H1 (cell line): Measurements from ENCODE around the gene RPGR. TPM values are rescaled to one million over a fixed set of nuclear protein-coding genes. Genes with fewer than 3 reads are reported as not detected.

Experiments used
- polyA plus RNA-seq, 7 experiments: library from polyadenylated mRNA; depleted of rRNA in 3 of 7; stranded (reverse) in 5 of 7; unstranded in 2 of 7; fragments of >200 nt in 5 of 7; fragments of 200-250 nt in 2 of 7; gene quantifications; 1 replicate in 5 of 7; 2 replicates in 1 of 7; 4 replicates in 1 of 7; pipeline versions ENCODE4 v1.2.1 to v1.2.3, GENCODE V29; 2011 to 2013; ENCODE audit warnings: missing spikeins in 2 of 7, mixed read lengths in 2 of 7
- small RNA-seq: library from polyadenylated mRNA; stranded (forward); fragments of <200 nt; extraction: miRNeasy Mini kit (QIAGEN cat#:217004); gene quantifications from one replicate; pipeline ENCODE3, GENCODE V24; 2013; ENCODE audit not compliant: insufficient read depth
- total RNA-seq: library from RNA; stranded (reverse); fragmentation: NEBNext Ultra II Directional; extraction: Animal tissue kit (Norgen Biotek cat#: 25700); gene quantifications from 2 replicates; pipeline ENCODE4 v1.2.1, GENCODE V29; 2021

Gene RPGR
- total and polyA plus RNA-seq, 2 of the 8 experiments (the other 6 are each of a cell fraction or from before 2014, with no cell fraction given), result 1.6 to 10.0 TPM

Small RNAs within 50 kb of the gene (small RNA-seq; reads per million reads assigned to genes)
- not detected for gene RF00322

Other genes starting within 250 kb of the RPGR start
- 10.4 TPM in 2 replicates for gene SRPX, start 106.6 kb downstream of the RPGR start, total RNA-seq
- gene SRPX, start 106.6 kb downstream of the RPGR start, polyA plus RNA-seq (2011; rRNA removed), result 7.2 and 7.6 TPM in 2 replicates
- not detected in 2 replicates for gene OTC, start 25.1 kb upstream of the RPGR start, total RNA-seq
- gene OTC, start 25.1 kb upstream of the RPGR start, polyA plus RNA-seq (2011; rRNA removed), result not detected in 2 replicates
- gene TSPAN7, start 234.0 kb upstream of the RPGR start, total RNA-seq, result 31.7 and 32.1 TPM in 2 replicates
- gene TSPAN7, start 234.0 kb upstream of the RPGR start, polyA plus RNA-seq (2011; rRNA removed), result 34.3 and 37.7 TPM in 2 replicates